Sigmoid colon (tissue), 7 donors: ENCODE results near the gene PCLO. TPM values are rescaled to one million over a fixed set of nuclear protein-coding genes. Genes with fewer than 3 reads are reported as not detected.

Source experiments
- DNase-seq: peaks from one replicate; pipeline ENCODE4 v3.0.0-alpha.2; 2019
- H3K27ac ChIP-seq, 4 donors: fragments of 200-600 bp; sonication (generic); one replicate each; pipeline ENCODE4 v1.5.1; 2016 to 2019; ENCODE audit warnings: mild to moderate bottlenecking in 1 of 4
- H3K27me3 ChIP-seq, 3 donors: fragments of 200-600 bp; sonication (generic); one replicate each; pipeline ENCODE4 v1.5.1; 2019; ENCODE audit warnings: mild to moderate bottlenecking in 1 of 3
- H3K36me3 ChIP-seq, 4 donors: fragments of 200-600 bp; sonication (generic); one replicate each; pipeline ENCODE4 v1.5.1; 2016 to 2019
- H3K4me1 ChIP-seq, 4 donors: fragments of 200-600 bp; sonication (generic); one replicate each; pipeline ENCODE4 v1.5.1; 2017 to 2019
- H3K4me3 ChIP-seq, 4 donors: fragments of 200-600 bp; sonication (generic); one replicate each; pipeline ENCODE4 v1.5.1; 2017 to 2019; ENCODE audit warnings: mild to moderate bottlenecking in 2 of 4, moderate library complexity in 1 of 4
- H3K9me3 ChIP-seq, 4 donors: fragments of 200-600 bp in 3 of 4; sonication (generic) in 3 of 4; one replicate each; pipeline versions ENCODE4 v1.5.1 to v1.6.1; 2013 to 2019
- CTCF ChIP-seq, 4 experiments: fragments of 450-650 bp in 3 of 4; fragments of 200-600 bp in 1 of 4; IDR thresholded peaks; one replicate each; pipeline ENCODE4 v1.5.1; 2016 to 2019; ENCODE audit warnings: antibody characterized with exemption in 4 of 4, mild to moderate bottlenecking in 3 of 4, moderate library complexity in 2 of 4
- EP300 ChIP-seq, 4 donors: sonication (generic); formaldehyde crosslinking; IDR thresholded peaks; one replicate each; pipeline ENCODE4 v1.6.1; 2017; ENCODE audit warnings: antibody characterized with exemption in 4 of 4
- POLR2A ChIP-seq, 2 donors: fragments of 450-650 bp; IDR thresholded peaks; one replicate each; pipeline ENCODE4 v1.6.1; 2016; ENCODE audit warnings: antibody characterized with exemption in 2 of 2, mild to moderate bottlenecking in 2 of 2, moderate library complexity in 2 of 2
- POLR2AphosphoS5 ChIP-seq, 4 donors: sonication (generic); formaldehyde crosslinking; IDR thresholded peaks; one replicate each; pipeline ENCODE4 v1.6.1; 2017; ENCODE audit warnings: antibody characterized with exemption in 4 of 4
- WGBS, 2 donors: extraction: QIAGEN DNeasy Blood & Tissue Kit; methylation state at CpG; one replicate each; pipeline ENCODE4 v1.1.7; 2013; 5-methylcytosine and 5-hydroxymethylcytosine counted together
- intact Hi-C: fragments of 100-400 bp; cut with DNase I; formaldehyde crosslinking; loops from one replicate; pipeline ENCODE4 v1.15.1; 2023
- polyA plus RNA-seq, 3 donors: library from polyadenylated mRNA; stranded (reverse); fragments of 200-250 nt; gene quantifications; one replicate each; pipeline ENCODE4 v1.2.3, GENCODE V29; 2013
- total RNA-seq, 4 donors: library from RNA; depleted of rRNA; stranded (reverse); fragments of >200 nt; gene quantifications; one replicate each; pipeline ENCODE4 v1.1.0, GENCODE V29; 2016
- donor health status: healthy with polysubstance abuse.
- donor health status: Bipolar disorder and iron deficiency.
- donor health status: healthy.

Gene PCLO
- total and polyA plus RNA-seq, 7 donors, result 1.4 to 6.1 (median 2.8) TPM

GRCh38 chr7:82750007-82750406 is 412.7 kb downstream of the PCLO start:
- 67 to 76% methylated on average over 2 of the region's 2 CpGs for WGBS, 2 donors
- H3K4me3 ChIP-seq, result no peak overlapping the region
- H3K27me3 ChIP-seq, result no peaks in the 10 kb centered on the region
- intact Hi-C loops, result loop anchor here (2.0 kb wide), 1 partner anchor 47 kb away; no protein-coding TSS in a partner anchor
- DNase-seq, result no peak
- H3K27ac ChIP-seq, result no peak overlapping the region
- H3K9me3 ChIP-seq, result no peaks in the 10 kb centered on the region
- H3K4me1 ChIP-seq, result no peaks in the 10 kb centered on the region
- no peak for TF ChIP-seq EP300 (IDR thresholded peaks at IDR 0.05)
- TF ChIP-seq POLR2AphosphoS5 (IDR thresholded peaks at IDR 0.05), result no peak
- no peak for TF ChIP-seq CTCF (IDR thresholded peaks at IDR 0.05)
- TF ChIP-seq POLR2A (IDR thresholded peaks at IDR 0.05), result no peak
- H3K36me3 ChIP-seq, result no peaks in the 10 kb centered on the region

DNA sequence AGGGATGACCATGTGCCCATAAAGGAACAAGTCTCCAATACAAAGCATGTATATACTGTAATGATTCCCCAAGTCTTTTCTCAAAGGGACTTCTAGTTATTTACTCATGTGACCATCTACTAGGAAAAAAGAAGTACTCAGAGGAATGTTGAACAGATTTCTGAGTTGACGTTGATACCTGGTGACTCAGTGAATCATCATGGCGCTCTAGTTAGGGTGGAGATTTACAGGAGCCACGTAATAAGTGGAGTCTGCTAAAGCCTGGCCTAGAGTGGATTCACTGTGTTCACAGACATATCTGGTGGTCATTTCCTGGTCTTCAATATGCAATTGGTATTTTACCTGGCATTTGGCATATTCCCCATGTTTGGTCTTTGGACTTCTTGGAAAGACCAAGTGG is 416.9 kb downstream of the PCLO start:
- Histone ChIP-seq H3K27me3 (no peaks in the 10 kb centered on the region), H3K36me3 (no peaks in the 10 kb centered on the region), H3K27ac (no peak overlapping the region), H3K4me3 (no peak overlapping the region), H3K9me3 (no peaks in the 10 kb centered on the region), H3K4me1 (no peaks in the 10 kb centered on the region)
- TF ChIP-seq EP300 (IDR thresholded peaks at IDR 0.05) (no peak), POLR2A (IDR thresholded peaks at IDR 0.05) (no peak), CTCF (IDR thresholded peaks at IDR 0.05) (no peak), POLR2AphosphoS5 (IDR thresholded peaks at IDR 0.05) (no peak)
- intact Hi-C loops, result no loop called here
- no peak for DNase-seq
- 75 to 77% methylated on average over 3 of the region's 3 CpGs for WGBS, 2 donors

- intact Hi-C loops, result no loop called here
- 66% methylated on average over 2 of the region's 2 CpGs for WGBS, 2 donors
- Histone ChIP-seq H3K4me3 (no peak overlapping the region), H3K27ac (no peak overlapping the region), H3K36me3 (no peaks in the 10 kb centered on the region), H3K9me3 (no peaks in the 10 kb centered on the region), H3K27me3 (no peaks in the 10 kb centered on the region), H3K4me1 (no peaks in the 10 kb centered on the region)
- no peak for DNase-seq
- TF ChIP-seq POLR2A (IDR thresholded peaks at IDR 0.05) (no peak), CTCF (IDR thresholded peaks at IDR 0.05) (no peak), EP300 (IDR thresholded peaks at IDR 0.05) (no peak), POLR2AphosphoS5 (IDR thresholded peaks at IDR 0.05) (no peak)
Measured at GRCh38 chr7:82745117-82745516, 417.6 kb downstream of the PCLO start.

GRCh38 chr7:82742163-82742562 is 420.5 kb downstream of the PCLO start:
- no peak for DNase-seq
- WGBS, 2 donors, result 84 to 87% methylated on average over 4 of the region's 4 CpGs
- H3K36me3 ChIP-seq, result no peaks in the 10 kb centered on the region
- no peaks in the 10 kb centered on the region for H3K9me3 ChIP-seq
- no peak overlapping the region for H3K4me3 ChIP-seq
- TF ChIP-seq POLR2AphosphoS5 (IDR thresholded peaks at IDR 0.05) (no peak), CTCF (IDR thresholded peaks at IDR 0.05) (no peak), POLR2A (IDR thresholded peaks at IDR 0.05) (no peak), EP300 (IDR thresholded peaks at IDR 0.05) (no peak)
- H3K4me1 ChIP-seq, result no peaks in the 10 kb centered on the region
- no peak overlapping the region for H3K27ac ChIP-seq
- H3K27me3 ChIP-seq, result no peaks in the 10 kb centered on the region
- intact Hi-C loops, result no loop called here

DNA sequence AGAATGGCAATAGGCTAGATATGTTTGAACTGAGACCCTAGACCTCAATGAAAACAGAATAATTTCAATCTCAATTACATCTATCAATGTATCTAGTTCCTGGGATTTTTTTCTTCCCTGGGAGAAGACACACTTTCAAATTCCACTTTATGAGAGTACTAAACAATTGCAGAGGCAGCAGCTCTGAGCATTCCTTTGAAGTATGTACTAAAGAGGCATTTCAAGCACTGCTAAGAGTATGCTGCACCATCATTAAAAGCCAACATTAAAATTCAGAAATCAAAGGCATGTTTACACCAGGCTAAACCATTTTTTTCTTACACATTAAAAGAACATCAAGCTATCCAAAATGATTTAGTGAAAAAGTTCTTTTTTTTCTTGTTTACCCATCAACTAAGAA is 421.2 kb downstream of the PCLO start:
- H3K4me3 ChIP-seq, result no peak overlapping the region
- H3K27ac ChIP-seq, result no peak overlapping the region
- DNase-seq, result no peak
- TF ChIP-seq EP300 (IDR thresholded peaks at IDR 0.05) (no peak), CTCF (IDR thresholded peaks at IDR 0.05) (no peak), POLR2AphosphoS5 (IDR thresholded peaks at IDR 0.05) (no peak), POLR2A (IDR thresholded peaks at IDR 0.05) (no peak)
- H3K9me3 ChIP-seq, result no peaks in the 10 kb centered on the region
- no peaks in the 10 kb centered on the region for H3K4me1 ChIP-seq
- intact Hi-C loops, result no loop called here
- no peaks in the 10 kb centered on the region for H3K36me3 ChIP-seq
- no peaks in the 10 kb centered on the region for H3K27me3 ChIP-seq
